GM23338 (cell line): Measurements from ENCODE around the gene AQP1. TPM values are rescaled to one million over a fixed set of nuclear protein-coding genes. Genes with fewer than 3 reads are reported as not detected.

Source experiments
- ATAC-seq: fragments of 200-7000 bp; cut with Tn5 transposase; 3 replicates; pipeline ENCODE4 v1.9.1; 2020
- DNase-seq: peaks from one replicate; pipeline ENCODE4 v3.0.0-alpha.2; 2015; ENCODE audit warnings: low spot score
- H2AFZ ChIP-seq: fragments of 200-600 bp; sonication (generic); 2 replicates; pipeline ENCODE4 v1.8.0; 2016; ENCODE audit warnings: antibody characterized with exemption, mild to moderate bottlenecking, moderate library complexity
- H3F3A ChIP-seq: fragments of 200-600 bp; sonication (generic); replicated peaks from 2 replicates; pipeline ENCODE4 v1.8.0; 2017; ENCODE audit warnings: antibody characterized with exemption, mixed run types, low read depth
- H3K27ac ChIP-seq: fragments of 200-600 bp; sonication (generic); 2 replicates; pipeline ENCODE4 v1.6.1; 2016; ENCODE audit warnings: low read depth
- H3K27me3 ChIP-seq: fragments of 200-600 bp; sonication (generic); 2 replicates; pipeline ENCODE4 v1.8.0; 2016; ENCODE audit warnings: mild to moderate bottlenecking, mixed run types, moderate library complexity; ENCODE audit not compliant: insufficient read depth
- H3K36me3 ChIP-seq: fragments of 200-600 bp; sonication (generic); 2 replicates; pipeline ENCODE4 v1.8.0; 2016; ENCODE audit warnings: mild to moderate bottlenecking; ENCODE audit not compliant: insufficient read depth
- H3K4me1 ChIP-seq: fragments of 200-600 bp; sonication (generic); 2 replicates; pipeline ENCODE4 v1.8.0; 2016; ENCODE audit warnings: mild to moderate bottlenecking, moderate library complexity; ENCODE audit not compliant: insufficient read depth
- H3K4me2 ChIP-seq: fragments of 200-600 bp; sonication (generic); 2 replicates; pipeline ENCODE4 v1.7.1; 2017; ENCODE audit warnings: mixed run types
- H3K4me3 ChIP-seq: fragments of 200-600 bp; sonication (generic); 2 replicates; pipeline ENCODE4 v1.6.1; 2016; ENCODE audit warnings: mixed run types
- H3K79me2 ChIP-seq: fragments of 200-600 bp; sonication (generic); replicated peaks from 2 replicates; pipeline ENCODE4 v1.8.0; 2017; ENCODE audit warnings: mild to moderate bottlenecking; ENCODE audit not compliant: insufficient read depth
- H3K9me2 ChIP-seq: fragments of 200-600 bp; sonication (generic); 2 replicates; pipeline ENCODE4 v1.8.0; 2017; ENCODE audit not compliant: insufficient read depth
- H4K20me1 ChIP-seq: fragments of 200-600 bp; sonication (generic); replicated peaks from 2 replicates; pipeline ENCODE4 v1.8.0; 2017; ENCODE audit warnings: mild to moderate bottlenecking; ENCODE audit not compliant: insufficient read depth
- H3K27ac Mint-ChIP-seq: 2 replicates; pipeline ENCODE4 v1.8.0; 2020; ENCODE audit warnings: inconsistent platforms, mild to moderate bottlenecking, moderate library complexity, mixed read lengths
- H3K27me3 Mint-ChIP-seq: 3 replicates; pipeline ENCODE4 v1.8.0; 2022; ENCODE audit warnings: low read depth, mild to moderate bottlenecking, moderate library complexity, mixed read lengths, inconsistent platforms; ENCODE audit not compliant: insufficient read depth, poor library complexity
- H3K36me3 Mint-ChIP-seq: 3 replicates; pipeline ENCODE4 v1.8.0; 2021; ENCODE audit warnings: low read depth, mild to moderate bottlenecking, inconsistent platforms, moderate library complexity, mixed read lengths
- H3K4me1 Mint-ChIP-seq: 3 replicates; pipeline ENCODE4 v1.8.0; 2020; ENCODE audit warnings: mild to moderate bottlenecking, inconsistent platforms, mixed read lengths
- H3K4me3 Mint-ChIP-seq: 3 replicates; pipeline ENCODE4 v1.8.0; 2021; ENCODE audit warnings: moderate library complexity, mild to moderate bottlenecking, inconsistent platforms, mixed read lengths
- H3K9me3 Mint-ChIP-seq: 3 replicates; pipeline ENCODE4 v1.8.0; 2020; ENCODE audit warnings: moderate library complexity, mild to moderate bottlenecking, inconsistent platforms, mixed read lengths
- CREB1 ChIP-seq: fragments of 250-450 bp; sonication (Bioruptor Pico); IDR thresholded peaks from 2 replicates; pipeline ENCODE4 v1.5.0; 2020; ENCODE audit warnings: low read depth, mild to moderate bottlenecking, moderate library complexity
- ETS1 ChIP-seq: IDR thresholded peaks from 2 replicates; pipeline ENCODE4 v1.6.1; 2016; ENCODE audit warnings: antibody characterized with exemption
- EZH2 ChIP-seq: fragments of 200-600 bp; sonication (generic); IDR thresholded peaks from one replicate; pipeline ENCODE4 v1.8.0; 2017; ENCODE audit warnings: antibody characterized with exemption, mild to moderate bottlenecking, low read depth; ENCODE audit not compliant: unreplicated experiment
- EZH2phosphoT487 ChIP-seq: fragments of 200-600 bp; sonication (generic); IDR thresholded peaks from one replicate; pipeline ENCODE4 v1.8.1; 2018; ENCODE audit warnings: antibody characterized with exemption; ENCODE audit not compliant: unreplicated experiment
- JUNB ChIP-seq: IDR thresholded peaks from one replicate; pipeline ENCODE4 v1.6.1; 2016; ENCODE audit warnings: antibody characterized with exemption; ENCODE audit not compliant: unreplicated experiment
- NANOG ChIP-seq: IDR thresholded peaks from 2 replicates; pipeline ENCODE4 v1.6.1; 2016; ENCODE audit warnings: antibody characterized with exemption, borderline replicate concordance
- POLR2AphosphoS5 ChIP-seq: IDR thresholded peaks from 2 replicates; pipeline ENCODE4 v1.6.1; 2016; ENCODE audit warnings: antibody characterized with exemption, low read depth
- REST ChIP-seq: IDR thresholded peaks from one replicate; pipeline ENCODE4 v1.6.1; 2018; ENCODE audit warnings: antibody characterized with exemption; ENCODE audit not compliant: unreplicated experiment
- STAT1 ChIP-seq: IDR thresholded peaks from one replicate; pipeline ENCODE4 v1.6.1; 2016; ENCODE audit warnings: antibody characterized with exemption; ENCODE audit not compliant: unreplicated experiment
- ZNF114 ChIP-seq: fragments of 250-450 bp; sonication (Bioruptor Pico); IDR thresholded peaks from 2 replicates; pipeline ENCODE4 v1.5.0; 2020; ENCODE audit warnings: mild to moderate bottlenecking, moderate library complexity
- ZNF331 ChIP-seq: fragments of 250-450 bp; sonication (Bioruptor Pico); IDR thresholded peaks from 2 replicates; pipeline ENCODE4 v1.5.0; 2020; ENCODE audit warnings: low read depth, mild to moderate bottlenecking, moderate library complexity
- polyA plus RNA-seq: library from polyadenylated mRNA; unstranded; fragments of >200 nt; fragmentation: Nextera tagmentation; extraction: Ambion mirVana; gene quantifications from 2 replicates; pipeline ENCODE4 v1.2.1, GENCODE V29; 2016
- total RNA-seq: library from RNA; depleted of rRNA; stranded (reverse); fragments of >200 nt; shearing (Covaris generic); gene quantifications from 2 replicates; pipeline ENCODE4 v1.2.3, GENCODE V29; 2014
- TF ChIP-seq, protein P1 (sequence below), 2 experiments: fragments of 200-600 bp in 1 of 2; sonication (generic) in 1 of 2; conservative IDR thresholded peaks; 2 replicates each; pipeline versions ENCODE4 v1.5.1 to v1.6.1; 2016 to 2017; ENCODE audit warnings: antibody characterized with exemption in 2 of 2, low read depth in 2 of 2, mild to moderate bottlenecking in 2 of 2, moderate library complexity in 1 of 2
- TF ChIP-seq, protein P2 (sequence below): fragments of 250-450 bp; sonication (Bioruptor Pico); IDR thresholded peaks from 2 replicates; pipeline ENCODE4 v1.5.0; 2020; ENCODE audit warnings: mild to moderate bottlenecking, moderate library complexity

AQP1 gene
- total and polyA plus RNA-seq, 2 experiments from 2014 or later = 0.28 TPM; not detected in 1

DNA sequence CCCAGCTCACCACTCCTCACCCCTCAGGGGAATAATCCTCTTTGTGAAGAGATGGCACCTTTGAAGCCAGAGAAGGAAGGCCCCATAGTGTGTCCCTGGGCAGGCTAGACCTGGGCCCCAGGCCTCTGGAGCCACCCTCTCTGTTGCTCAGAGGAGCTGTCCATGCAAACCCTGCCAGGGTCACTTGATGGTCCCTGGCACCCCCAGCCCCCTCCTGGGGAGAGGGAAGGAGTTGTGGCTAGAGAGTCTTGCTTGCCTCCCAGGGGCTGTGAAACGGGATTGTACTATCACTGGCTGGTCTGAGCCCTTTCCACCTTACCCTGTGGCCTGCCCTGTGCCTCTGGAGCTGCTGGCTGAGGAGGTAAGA is 57.9 kb downstream of the AQP1 start:
- Mint-ChIP-seq H3K4me1 (peaks cover 4% of the 10 kb centered on the region), H3K27ac (no peak overlapping the region), H3K9me3 (no peaks in the 10 kb centered on the region), H3K4me3 (no peak overlapping the region), H3K36me3 (no peaks in the 10 kb centered on the region), H3K27me3 (peaks cover 11% of the 10 kb centered on the region)
- Histone ChIP-seq H4K20me1 (no peaks in the 10 kb centered on the region), H3K27ac (no peak overlapping the region), H3K4me2 (no peak overlapping the region), H3K79me2 (no peaks in the 10 kb centered on the region), H3K4me1 (no peaks in the 10 kb centered on the region), H3K36me3 (no peaks in the 10 kb centered on the region), H3K9me2 (no peaks in the 10 kb centered on the region; the same call in 1 of the 2 replicates), H3K4me3 (no peak overlapping the region), H3K27me3 (no peaks in the 10 kb centered on the region), H3F3A (no peaks in the 10 kb centered on the region), H2AFZ (no peak overlapping the region)
- DNase-seq (no peak), ATAC-seq (no peak)
- TF ChIP-seq ETS1 (no peak), REST (no peak), EZH2phosphoT487 (no peak), STAT1 (no peak), CREB1 (no peak), ZNF331 (CRISPR knock-in tag) (no peak), ZNF114 (CRISPR knock-in tag) (no peak), POLR2AphosphoS5 (no peak), EZH2 (no peak), NANOG (no peak), JUNB (no peak)
- TF ChIP-seq, protein P1, sequence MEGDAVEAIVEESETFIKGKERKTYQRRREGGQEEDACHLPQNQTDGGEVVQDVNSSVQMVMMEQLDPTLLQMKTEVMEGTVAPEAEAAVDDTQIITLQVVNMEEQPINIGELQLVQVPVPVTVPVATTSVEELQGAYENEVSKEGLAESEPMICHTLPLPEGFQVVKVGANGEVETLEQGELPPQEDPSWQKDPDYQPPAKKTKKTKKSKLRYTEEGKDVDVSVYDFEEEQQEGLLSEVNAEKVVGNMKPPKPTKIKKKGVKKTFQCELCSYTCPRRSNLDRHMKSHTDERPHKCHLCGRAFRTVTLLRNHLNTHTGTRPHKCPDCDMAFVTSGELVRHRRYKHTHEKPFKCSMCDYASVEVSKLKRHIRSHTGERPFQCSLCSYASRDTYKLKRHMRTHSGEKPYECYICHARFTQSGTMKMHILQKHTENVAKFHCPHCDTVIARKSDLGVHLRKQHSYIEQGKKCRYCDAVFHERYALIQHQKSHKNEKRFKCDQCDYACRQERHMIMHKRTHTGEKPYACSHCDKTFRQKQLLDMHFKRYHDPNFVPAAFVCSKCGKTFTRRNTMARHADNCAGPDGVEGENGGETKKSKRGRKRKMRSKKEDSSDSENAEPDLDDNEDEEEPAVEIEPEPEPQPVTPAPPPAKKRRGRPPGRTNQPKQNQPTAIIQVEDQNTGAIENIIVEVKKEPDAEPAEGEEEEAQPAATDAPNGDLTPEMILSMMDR (conservative IDR thresholded peaks at IDR 0.05; ENCODE audit: low read depth in 2 of 2) = no peak
- TF ChIP-seq, protein P2, sequence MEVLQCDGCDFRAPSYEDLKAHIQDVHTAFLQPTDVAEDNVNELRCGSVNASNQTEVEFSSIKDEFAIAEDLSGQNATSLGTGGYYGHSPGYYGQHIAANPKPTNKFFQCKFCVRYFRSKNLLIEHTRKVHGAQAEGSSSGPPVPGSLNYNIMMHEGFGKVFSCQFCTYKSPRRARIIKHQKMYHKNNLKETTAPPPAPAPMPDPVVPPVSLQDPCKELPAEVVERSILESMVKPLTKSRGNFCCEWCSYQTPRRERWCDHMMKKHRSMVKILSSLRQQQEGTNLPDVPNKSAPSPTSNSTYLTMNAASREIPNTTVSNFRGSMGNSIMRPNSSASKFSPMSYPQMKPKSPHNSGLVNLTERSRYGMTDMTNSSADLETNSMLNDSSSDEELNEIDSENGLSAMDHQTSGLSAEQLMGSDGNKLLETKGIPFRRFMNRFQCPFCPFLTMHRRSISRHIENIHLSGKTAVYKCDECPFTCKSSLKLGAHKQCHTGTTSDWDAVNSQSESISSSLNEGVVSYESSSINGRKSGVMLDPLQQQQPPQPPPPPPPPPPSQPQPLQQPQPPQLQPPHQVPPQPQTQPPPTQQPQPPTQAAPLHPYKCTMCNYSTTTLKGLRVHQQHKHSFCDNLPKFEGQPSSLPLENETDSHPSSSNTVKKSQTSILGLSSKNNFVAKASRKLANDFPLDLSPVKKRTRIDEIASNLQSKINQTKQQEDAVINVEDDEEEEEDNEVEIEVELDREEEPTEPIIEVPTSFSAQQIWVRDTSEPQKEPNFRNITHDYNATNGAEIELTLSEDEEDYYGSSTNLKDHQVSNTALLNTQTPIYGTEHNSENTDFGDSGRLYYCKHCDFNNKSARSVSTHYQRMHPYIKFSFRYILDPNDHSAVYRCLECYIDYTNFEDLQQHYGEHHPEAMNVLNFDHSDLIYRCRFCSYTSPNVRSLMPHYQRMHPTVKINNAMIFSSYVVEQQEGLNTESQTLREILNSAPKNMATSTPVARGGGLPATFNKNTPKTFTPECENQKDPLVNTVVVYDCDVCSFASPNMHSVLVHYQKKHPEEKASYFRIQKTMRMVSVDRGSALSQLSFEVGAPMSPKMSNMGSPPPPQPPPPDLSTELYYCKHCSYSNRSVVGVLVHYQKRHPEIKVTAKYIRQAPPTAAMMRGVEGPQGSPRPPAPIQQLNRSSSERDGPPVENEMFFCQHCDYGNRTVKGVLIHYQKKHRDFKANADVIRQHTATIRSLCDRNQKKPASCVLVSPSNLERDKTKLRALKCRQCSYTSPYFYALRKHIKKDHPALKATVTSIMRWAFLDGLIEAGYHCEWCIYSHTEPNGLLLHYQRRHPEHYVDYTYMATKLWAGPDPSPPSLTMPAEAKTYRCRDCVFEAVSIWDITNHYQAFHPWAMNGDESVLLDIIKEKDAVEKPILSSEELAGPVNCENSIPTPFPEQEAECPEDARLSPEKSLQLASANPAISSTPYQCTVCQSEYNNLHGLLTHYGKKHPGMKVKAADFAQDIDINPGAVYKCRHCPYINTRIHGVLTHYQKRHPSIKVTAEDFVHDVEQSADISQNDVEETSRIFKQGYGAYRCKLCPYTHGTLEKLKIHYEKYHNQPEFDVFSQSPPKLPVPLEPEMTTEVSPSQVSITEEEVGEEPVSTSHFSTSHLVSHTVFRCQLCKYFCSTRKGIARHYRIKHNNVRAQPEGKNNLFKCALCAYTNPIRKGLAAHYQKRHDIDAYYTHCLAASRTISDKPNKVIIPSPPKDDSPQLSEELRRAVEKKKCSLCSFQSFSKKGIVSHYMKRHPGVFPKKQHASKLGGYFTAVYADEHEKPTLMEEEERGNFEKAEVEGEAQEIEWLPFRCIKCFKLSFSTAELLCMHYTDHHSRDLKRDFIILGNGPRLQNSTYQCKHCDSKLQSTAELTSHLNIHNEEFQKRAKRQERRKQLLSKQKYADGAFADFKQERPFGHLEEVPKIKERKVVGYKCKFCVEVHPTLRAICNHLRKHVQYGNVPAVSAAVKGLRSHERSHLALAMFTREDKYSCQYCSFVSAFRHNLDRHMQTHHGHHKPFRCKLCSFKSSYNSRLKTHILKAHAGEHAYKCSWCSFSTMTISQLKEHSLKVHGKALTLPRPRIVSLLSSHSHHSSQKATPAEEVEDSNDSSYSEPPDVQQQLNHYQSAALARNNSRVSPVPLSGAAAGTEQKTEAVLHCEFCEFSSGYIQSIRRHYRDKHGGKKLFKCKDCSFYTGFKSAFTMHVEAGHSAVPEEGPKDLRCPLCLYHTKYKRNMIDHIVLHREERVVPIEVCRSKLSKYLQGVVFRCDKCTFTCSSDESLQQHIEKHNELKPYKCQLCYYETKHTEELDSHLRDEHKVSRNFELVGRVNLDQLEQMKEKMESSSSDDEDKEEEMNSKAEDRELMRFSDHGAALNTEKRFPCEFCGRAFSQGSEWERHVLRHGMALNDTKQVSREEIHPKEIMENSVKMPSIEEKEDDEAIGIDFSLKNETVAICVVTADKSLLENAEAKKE = no peak
